Measurements from ENCODE around the gene KIF20A.

DNA sequence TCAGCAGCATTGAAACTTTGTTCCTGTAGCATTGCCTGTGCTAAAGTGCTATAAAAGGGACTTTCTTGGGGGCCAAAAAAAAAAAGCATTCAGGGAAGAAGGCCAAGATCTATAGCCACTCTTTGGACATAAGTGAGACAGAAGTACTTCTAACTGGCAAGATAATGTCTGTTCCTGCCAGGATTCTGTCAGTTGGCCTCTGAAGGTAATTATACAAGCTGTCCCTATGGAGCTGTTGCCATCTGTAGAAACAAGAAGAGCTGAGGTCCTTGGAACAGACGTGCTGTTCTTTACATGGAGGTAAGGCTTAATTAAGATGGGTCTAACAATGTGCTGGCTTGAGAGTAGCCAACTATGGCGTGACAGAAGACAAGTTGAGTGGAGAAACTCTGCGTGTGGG, 9.7 kb downstream of the KIF20A start:
- TF ChIP-seq POLR2AphosphoS5 (IDR thresholded peaks at IDR 0.05; ENCODE audit: borderline replicate concordance, low read depth, low read length): no peak
- TF ChIP-seq EZH2 (IDR thresholded peaks at IDR 0.05): no peak
